Hair follicular keratinocyte (primary cell): Measurements from ENCODE around the gene RPS27A. TPM values are rescaled to one million over a fixed set of nuclear protein-coding genes. Genes with fewer than 3 reads are reported as not detected.

ENCODE experiments used
- total RNA-seq: library from RNA; depleted of rRNA; stranded (reverse); fragments of >200 nt; gene quantifications from 2 replicates; pipeline ENCODE4 v1.2.3, GENCODE V29; 2015

RPS27A gene
- 3,193 and 3,480 TPM in 2 replicates for total RNA-seq

GRCh38 chr2:55232084-55232862, at the start of gene RPS27A, which contains the start of gene CLHC1:
RPS27A (plus strand) TSS chr2:55232688; CDS start chr2:55232825, 137 bp downstream.
CLHC1 (minus strand) TSS chr2:55232293; CDS start chr2:55222411, 9,882 bp downstream.

DNA sequence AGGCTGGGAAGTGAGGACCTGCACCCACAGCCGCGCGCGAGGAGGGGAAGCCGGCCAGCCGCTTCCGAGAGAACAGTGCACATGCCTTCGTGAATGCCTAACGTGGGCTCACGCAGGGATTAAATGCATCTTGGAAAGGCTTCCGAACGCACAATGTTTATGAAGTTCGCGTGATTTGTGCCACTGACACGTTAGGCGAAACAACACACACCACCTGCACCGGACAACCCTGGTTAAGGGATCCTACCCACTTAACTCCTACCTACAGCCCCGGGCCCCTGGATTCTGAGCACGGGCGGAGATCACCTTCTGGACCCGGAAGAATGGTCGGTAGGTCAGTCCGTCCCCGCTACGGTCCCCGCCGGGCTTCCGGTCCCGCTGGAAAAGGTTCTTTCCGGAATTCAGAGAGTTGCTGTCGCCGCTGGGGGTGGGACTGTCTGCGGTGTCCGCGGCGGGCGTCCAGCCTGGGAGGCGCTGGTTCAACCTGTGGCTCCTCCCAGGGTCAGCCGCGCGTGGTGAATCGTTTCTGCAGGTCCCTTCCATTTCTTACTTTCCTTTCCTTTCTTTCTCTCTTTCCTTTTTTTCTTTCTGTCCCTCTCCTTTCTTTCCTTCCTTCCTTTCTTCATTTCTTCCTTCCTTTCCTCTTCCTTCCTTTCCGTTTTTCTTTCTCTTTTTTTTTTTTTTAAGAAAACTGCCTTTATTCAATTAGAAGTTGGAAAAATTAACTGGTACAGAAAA, 36.6 kb downstream of the RPS27A start, which contains the start of gene MTIF2:
TSS of gene MTIF2 (minus strand) at position 325 of the 738 bp plus-strand sequence. CDS start 5,373 bp downstream, outside the sequence.

Other genes starting within 250 kb of the RPS27A start
- gene RTN4, start 182.2 kb upstream of the RPS27A start, total RNA-seq, result 264 and 300 TPM in 2 replicates
- gene CLHC1, start 395 bp upstream of the RPS27A start, total RNA-seq, result 2.7 and 3.9 TPM in 2 replicates
- 41.2 and 44.2 TPM in 2 replicates for gene MTIF2, start 36.5 kb downstream of the RPS27A start, total RNA-seq
- gene CCDC88A, start 187.2 kb downstream of the RPS27A start, total RNA-seq, result 23.1 and 33.7 TPM in 2 replicates